K562 (cell line): ENCODE measurements around the gene ZNF296. TPM values are rescaled to one million over a fixed set of nuclear protein-coding genes. Genes with fewer than 3 reads are reported as not detected.

Experiments used
- CBFA2T2 ChIP-seq: fragments of 450-650 bp; conservative IDR thresholded peaks from 2 replicates; pipeline ENCODE4 v1.6.1; 2017; ENCODE audit warnings: mild to moderate bottlenecking
- CBFB ChIP-seq: sonication (generic); formaldehyde crosslinking; IDR thresholded peaks from 2 replicates; pipeline ENCODE4 v1.4.0; 2020; ENCODE audit warnings: mild to moderate bottlenecking, missing genetic modification reagents
- CSDE1 ChIP-seq, 2 experiments: fragments of 450-650 bp; IDR thresholded peaks; 2 replicates each; pipeline ENCODE4 v1.6.1; 2016; ENCODE audit warnings: mild to moderate bottlenecking in 1 of 2
- EZH2 ChIP-seq: IDR thresholded peaks from 2 replicates; pipeline ENCODE4 v1.6.1; 2012; ENCODE audit warnings: low read depth, mild to moderate bottlenecking, inconsistent platforms, low read length, borderline replicate concordance
- KLF16 ChIP-seq: IDR thresholded peaks from 2 replicates; pipeline ENCODE4 v1.6.1; 2016; ENCODE audit warnings: antibody characterized with exemption
- MTA3 ChIP-seq: fragments of 450-650 bp; formaldehyde crosslinking; IDR thresholded peaks from 2 replicates; pipeline ENCODE4 v1.6.1; 2017; ENCODE audit warnings: mild to moderate bottlenecking, borderline replicate concordance
- POLR2G ChIP-seq: fragments of 200-400 bp; formaldehyde crosslinking; IDR thresholded peaks from 2 replicates; pipeline ENCODE4 v1.6.1; 2017; ENCODE audit warnings: low read depth, mild to moderate bottlenecking, antibody characterized with exemption, low read length, moderate library complexity
- RB1 ChIP-seq: fragments of 450-650 bp; IDR thresholded peaks from 2 replicates; pipeline ENCODE4 v1.6.1; 2017; ENCODE audit warnings: low read depth, mild to moderate bottlenecking
- TFE3 ChIP-seq: fragments of 450-650 bp; formaldehyde crosslinking; IDR thresholded peaks from 2 replicates; pipeline ENCODE4 v1.4.0; 2020; ENCODE audit warnings: mild to moderate bottlenecking, mixed read lengths
- ZBTB11 ChIP-seq, 3 experiments: fragments of 200-800 bp in 1 of 3; fragments of 250-450 bp in 1 of 3; fragments of 450-650 bp in 1 of 3; sonication (Bioruptor Pico) in 1 of 3; sonication (Bioruptor generic) in 1 of 3; formaldehyde crosslinking in 1 of 3; IDR thresholded peaks; 2 replicates each; pipeline versions ENCODE4 v1.6.1 to v1.8.0; 2016 to 2022; ENCODE audit warnings: mild to moderate bottlenecking in 2 of 3, missing genetic modification characterization in 2 of 3, missing compliant biosample characterization in 1 of 3, moderate library complexity in 1 of 3
- ZBTB2 ChIP-seq: fragments of 450-650 bp; IDR thresholded peaks from 2 replicates; pipeline ENCODE4 v1.6.1; 2016; ENCODE audit warnings: antibody characterized with exemption
- ZBTB34 ChIP-seq: fragments of 250-450 bp; sonication (Bioruptor Pico); IDR thresholded peaks from 2 replicates; pipeline ENCODE4 v1.8.0; 2021; ENCODE audit warnings: mild to moderate bottlenecking, moderate library complexity
- ZC3H4 ChIP-seq: sonication (generic); formaldehyde crosslinking; IDR thresholded peaks from 2 replicates; pipeline ENCODE4 v1.9.0; 2021; ENCODE audit warnings: missing genetic modification reagents, borderline replicate concordance
- ZEB2 ChIP-seq: fragments of 450-650 bp; IDR thresholded peaks from 2 replicates; pipeline ENCODE4 v1.6.1; 2016
- ZNF134 ChIP-seq: fragments of 250-450 bp; sonication (Bioruptor Pico); conservative IDR thresholded peaks from 2 replicates; pipeline ENCODE4 v1.4.0; 2020
- ZNF277 ChIP-seq: fragments of 250-450 bp; sonication (Bioruptor Pico); IDR thresholded peaks from 2 replicates; pipeline ENCODE4 v1.8.0; 2022; ENCODE audit warnings: inconsistent platforms, mild to moderate bottlenecking, moderate library complexity, borderline replicate concordance
- ZNF561 ChIP-seq: fragments of 450-650 bp; formaldehyde crosslinking; conservative IDR thresholded peaks from 2 replicates; pipeline ENCODE4 v1.4.0; 2020; ENCODE audit warnings: mild to moderate bottlenecking, moderate library complexity
- ZNF699 ChIP-seq: fragments of 250-450 bp; sonication (Bioruptor Pico); IDR thresholded peaks from 2 replicates; pipeline ENCODE4 v1.8.0; 2021; ENCODE audit warnings: mild to moderate bottlenecking, moderate library complexity; ENCODE audit not compliant: insufficient replicate concordance
- polyA plus RNA-seq, 8 experiments: library from polyadenylated mRNA; depleted of rRNA in 4 of 8; stranded (reverse) in 5 of 8; unstranded in 3 of 8; fragments of >200 nt; fragmentation: Nextera tagmentation in 2 of 8; fragmentation: Illumina TruSeq in 1 of 8; extraction: Ambion mirVana in 2 of 8; extraction: Trizol in 1 of 8; gene quantifications; 2 replicates each; pipeline versions ENCODE4 v1.2.1 to v1.2.3, GENCODE V29; 2011 to 2014; ENCODE audit warnings: inconsistent platforms in 1 of 8, missing spikeins in 1 of 8
- total RNA-seq, 7 experiments: library from RNA; depleted of rRNA in 6 of 7; stranded (reverse); fragments of >200 nt in 6 of 7; fragmentation: Illumina TruSeq in 2 of 7; extraction: Trizol in 2 of 7; gene quantifications; 2 replicates each; pipeline versions ENCODE4 v1.2.1 to v1.2.3, GENCODE V29; 2011 to 2021; ENCODE audit warnings: low replicate concordance in 1 of 7

Gene ZNF296
- total and polyA plus RNA-seq, 9 of the 15 experiments (the other 6 are each of a cell fraction or from before 2014, with no cell fraction given): 0.03 to 8.8 (median 0.47) TPM; not detected in 1

- peak; percentile 90 for TF ChIP-seq ZBTB2
- no peak for TF ChIP-seq CSDE1 (IDR thresholded peaks at IDR 0.05)
- TF ChIP-seq POLR2G: peak; percentile 90
- TF ChIP-seq EZH2: no peak
- TF ChIP-seq RB1: peak; percentile 99
- no peak for TF ChIP-seq ZBTB34 (CRISPR knock-in tag)
- no peak for TF ChIP-seq ZC3H4 (CRISPR knock-in tag)
- no peak for TF ChIP-seq CBFA2T2
- TF ChIP-seq ZEB2: peak; percentile 100
- TF ChIP-seq ZNF699 (CRISPR knock-in tag): no peak
- no peak; the same call in 1 of the 2 replicates for TF ChIP-seq MTA3
- peak in 1 of 3 experiments; percentile 71; a peak in 2 of 6 replicates for TF ChIP-seq ZBTB11 (CRISPR knock-in tag; IDR thresholded peaks at IDR 0.05)
- TF ChIP-seq CBFB (CRISPR knock-in tag): no peak
- TF ChIP-seq ZNF134 (CRISPR knock-in tag): 0 out of 2 replicates have a peak, but pooled peaks have one; percentile 26
- no peak for TF ChIP-seq TFE3 (CRISPR knock-in tag)
- no peak for TF ChIP-seq ZNF277 (CRISPR knock-in tag)
- no peak for TF ChIP-seq ZNF561
- TF ChIP-seq KLF16: no peak
Measured at GRCh38 chr19:45092747-45093678, 16.7 kb upstream of the ZNF296 start, which contains the start of gene PPP1R37 (continued).
